Measurements from ENCODE around the gene WNT9A. TPM values are rescaled to one million over a fixed set of nuclear protein-coding genes. Genes with fewer than 3 reads are reported as not detected.
A peak's percentile ranks its signal among the peaks of the same experiment; 100 is the strongest.

WNT9A gene
- total RNA-seq, 1 donor from 2014 or later = 2.7 TPM

DNA sequence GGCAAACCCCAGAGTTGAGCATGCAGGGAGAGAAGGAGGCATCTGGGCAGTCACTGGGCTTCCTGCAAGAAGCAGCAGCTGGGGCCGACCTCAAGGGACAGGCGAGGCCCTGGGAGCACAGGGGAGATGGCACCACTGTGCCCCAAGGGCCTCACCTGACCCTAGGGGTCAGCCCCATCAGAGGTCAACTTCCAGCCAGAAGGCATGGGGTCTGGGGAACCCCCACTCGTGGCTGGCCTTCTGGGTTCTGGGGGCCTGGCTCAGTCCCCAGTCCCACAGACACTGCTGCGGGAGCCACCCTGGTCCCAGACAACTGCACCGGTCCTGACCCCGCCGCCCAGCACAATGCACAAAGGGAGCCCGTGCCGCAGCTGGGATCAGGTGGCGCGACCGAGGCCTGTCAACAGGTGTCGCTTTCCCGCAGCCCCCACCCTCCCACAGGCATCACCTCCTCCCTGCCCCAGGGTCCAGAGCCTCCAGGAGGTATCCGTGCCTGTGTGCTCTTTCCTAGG, 6.2 kb downstream of the WNT9A start:
- peak; percentile 37 for DNase-seq (ENCODE audit: low spot score)

DNA sequence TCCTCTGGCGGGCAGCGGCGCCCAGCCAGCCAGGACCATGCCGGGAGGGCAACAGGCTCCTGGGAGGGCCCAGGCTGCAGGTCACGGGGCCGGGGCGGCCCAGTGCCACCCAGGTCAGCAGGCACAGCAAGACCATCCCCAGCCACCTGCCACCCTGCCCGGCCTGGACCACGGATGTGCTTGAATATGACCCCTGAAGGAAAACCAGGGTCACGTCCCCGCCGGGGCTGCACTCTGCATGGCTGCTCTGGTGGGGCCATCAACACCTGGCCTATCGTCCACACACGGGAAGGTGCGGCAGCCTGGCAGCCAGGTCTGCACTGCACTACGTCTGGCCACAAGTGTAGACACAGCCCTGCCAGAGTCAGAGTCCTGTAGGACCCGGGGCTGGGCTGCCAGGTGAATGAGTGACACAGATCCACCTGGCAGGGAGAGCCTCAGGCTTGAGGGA, 6.9 kb downstream of the WNT9A start:
- DNase-seq (ENCODE audit: low spot score) = peak; percentile 42

- DNase-seq (ENCODE audit: low spot score) = peak; percentile 41
Observed at GRCh38 chr1:227939791-227940771, 7.7 kb downstream of the WNT9A start.

DNA sequence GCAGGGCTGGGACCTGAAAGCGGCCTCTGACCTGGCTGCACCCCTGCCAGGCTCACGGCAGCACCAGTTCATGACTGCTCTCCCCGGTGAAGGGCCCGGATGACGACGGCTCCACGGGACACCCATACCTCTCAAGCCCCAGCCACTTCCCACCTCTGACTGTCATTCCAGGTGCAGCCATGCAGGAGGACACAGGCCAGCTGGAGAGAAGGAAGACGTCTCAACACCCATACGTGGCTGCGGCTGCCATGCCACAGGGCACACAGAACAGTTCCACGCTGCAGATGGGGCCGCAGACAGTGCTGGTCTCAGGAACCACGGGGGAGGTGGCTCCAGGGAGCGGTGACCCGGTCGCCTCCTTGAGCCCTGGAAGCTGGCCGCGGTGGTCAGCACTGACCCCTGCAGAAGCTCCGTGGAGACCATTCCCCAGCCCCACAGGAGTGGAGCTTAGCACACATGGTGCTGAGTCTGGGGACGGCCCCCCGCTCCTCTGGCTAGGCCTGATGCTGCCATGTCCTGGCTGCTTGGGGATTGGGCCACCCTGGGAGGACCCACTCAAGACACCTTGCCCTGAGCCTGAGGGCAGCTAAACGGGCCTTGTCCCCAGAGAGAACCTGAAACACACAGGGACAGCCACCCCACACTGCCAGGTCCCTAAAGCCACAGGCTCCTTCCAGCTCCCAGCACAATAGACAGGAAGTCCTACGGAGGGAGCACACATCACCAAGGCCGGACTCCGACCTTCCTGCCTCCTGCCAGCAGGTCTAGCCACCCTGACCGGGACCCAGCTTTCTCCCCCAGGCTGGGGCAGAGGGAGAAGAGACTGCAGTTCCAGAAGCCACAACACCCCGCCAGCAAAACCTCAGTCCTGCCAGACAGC, 8.6 kb downstream of the WNT9A start:
- DNase-seq (ENCODE audit: low spot score) = no peak

GRCh38 chr1:227938276-227938675, 9.5 kb downstream of the WNT9A start:
- DNase-seq (ENCODE audit: low spot score) = no peak

GRCh38 chr1:227937838-227938145, 9.9 kb downstream of the WNT9A start:
- DNase-seq (ENCODE audit: low spot score) = no peak

DNA sequence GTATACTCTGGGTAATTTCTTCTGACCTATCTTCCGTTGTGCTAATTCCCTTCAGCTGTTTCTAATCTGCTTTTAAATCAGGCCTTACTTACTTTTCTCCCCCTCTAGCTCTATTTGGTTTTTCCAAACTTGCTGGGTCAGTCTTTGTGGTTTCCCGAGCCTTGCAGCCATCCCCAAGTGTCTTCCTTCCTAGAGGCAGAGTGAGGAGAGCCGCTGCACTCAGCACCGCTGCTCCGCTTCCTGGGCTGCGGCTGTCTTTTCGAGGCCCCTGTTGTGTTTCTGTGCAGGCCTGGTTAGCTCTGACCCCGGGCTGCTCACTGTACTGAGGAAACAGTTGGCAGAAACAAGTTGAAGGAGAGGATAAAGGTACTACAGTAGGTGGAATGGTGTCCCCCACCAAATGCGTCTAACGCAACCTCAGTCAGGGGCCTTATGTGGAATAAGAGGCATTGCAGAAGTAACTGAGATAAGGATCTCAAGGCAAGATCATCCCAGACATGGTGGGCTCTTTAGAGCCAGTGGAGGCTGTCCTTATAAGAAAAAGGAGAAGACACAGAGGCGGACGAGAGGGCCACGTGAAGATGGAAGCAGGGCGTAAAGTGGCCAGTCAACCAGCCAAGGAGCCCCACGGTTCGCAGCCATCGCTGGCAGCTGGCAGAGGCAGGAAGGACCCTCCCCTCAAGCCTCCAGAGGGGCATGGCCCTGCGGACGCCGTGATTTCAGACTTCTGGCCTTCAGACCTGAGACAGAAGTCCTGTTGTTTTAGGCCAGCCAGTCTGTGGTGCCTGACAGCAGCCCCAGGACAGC, 10.5 kb downstream of the WNT9A start:
- DNase-seq (ENCODE audit: low spot score) = no peak

GRCh38 chr1:227935826-227936225, 11.9 kb downstream of the WNT9A start:
- no peak for DNase-seq (ENCODE audit: low spot score)

DNA sequence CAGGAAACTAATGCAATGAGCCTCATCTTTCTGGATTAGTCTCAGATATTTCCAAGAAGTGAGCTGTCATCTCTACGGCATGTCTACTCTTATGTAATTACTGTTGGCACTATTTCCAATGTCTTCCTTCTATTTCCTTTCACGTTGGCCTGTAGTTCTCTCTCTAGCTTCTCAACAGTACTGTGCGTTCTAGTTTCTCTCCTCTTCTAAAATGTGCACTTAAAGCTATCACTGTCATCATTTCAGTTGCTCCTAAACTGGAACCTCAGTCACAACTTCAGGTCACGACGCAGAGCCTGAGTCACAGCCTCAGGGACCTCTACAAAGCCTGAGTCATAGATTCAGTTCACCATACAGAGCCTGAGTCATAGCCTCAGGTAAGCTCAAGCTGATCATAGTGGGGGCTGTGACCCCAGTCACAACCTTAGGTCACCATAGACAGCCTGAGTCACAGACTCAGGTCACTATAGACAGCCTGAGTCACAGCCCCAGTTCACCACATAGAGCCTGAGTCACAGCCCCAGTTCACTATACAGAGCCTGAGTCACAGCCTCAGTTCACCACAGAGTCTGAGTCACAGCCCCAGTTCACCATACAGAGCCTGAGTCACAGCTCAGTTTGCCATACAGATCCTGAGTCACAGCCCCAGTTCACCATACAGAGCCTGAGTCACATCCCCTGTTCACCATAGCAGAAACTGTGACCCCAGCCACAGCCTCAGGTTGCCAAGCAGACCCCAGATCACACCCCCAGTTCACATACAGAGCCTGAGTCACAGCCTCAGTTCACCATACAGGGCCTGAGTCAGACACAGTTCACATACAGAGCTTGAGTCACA, 13.0 kb downstream of the WNT9A start:
- no peak for DNase-seq (ENCODE audit: low spot score)

DNA sequence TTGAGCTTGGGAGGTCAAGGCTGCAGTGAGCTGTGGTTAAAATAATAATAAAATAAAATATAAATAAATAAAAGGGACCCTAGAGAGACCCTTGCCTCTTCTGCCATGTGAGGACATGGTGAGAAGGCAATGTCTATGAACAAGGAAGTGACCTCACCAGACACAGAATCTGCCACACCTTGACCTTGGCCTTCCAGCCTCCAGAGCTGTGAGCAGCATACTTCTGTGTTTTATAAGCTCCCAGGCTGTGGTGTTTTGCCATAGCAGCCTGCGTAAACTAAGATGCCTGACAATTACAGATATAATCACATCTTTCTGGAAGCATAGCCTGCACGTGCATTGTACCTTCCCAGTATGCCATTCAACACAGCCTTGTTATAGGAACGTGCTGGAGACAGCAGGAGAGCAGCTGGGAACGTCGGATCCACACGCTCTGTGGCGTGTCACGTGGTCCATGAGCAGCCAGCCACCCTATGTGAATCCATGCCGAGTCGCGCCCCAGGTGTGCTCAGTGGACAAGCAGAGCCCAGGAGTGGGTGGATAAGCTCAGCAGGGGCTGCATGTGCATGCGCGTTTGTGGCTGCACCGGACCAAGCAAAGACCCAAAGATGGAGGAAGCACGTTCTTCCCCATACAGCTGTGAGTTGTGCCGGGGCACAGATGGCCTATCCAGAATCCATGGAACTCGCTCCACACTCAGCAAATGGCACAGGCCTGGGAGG, 17.8 kb downstream of the WNT9A start:
- no peak for DNase-seq (ENCODE audit: low spot score)

GRCh38 chr1:227928811-227929375, 18.8 kb downstream of the WNT9A start:
- DNase-seq (ENCODE audit: low spot score) = no peak

- no peak for DNase-seq (ENCODE audit: low spot score)
Observed at GRCh38 chr1:227927971-227928741, 19.6 kb downstream of the WNT9A start.

GRCh38 chr1:227926896-227927885, 20.5 kb downstream of the WNT9A start:
- no peak for DNase-seq (ENCODE audit: low spot score)

DNA sequence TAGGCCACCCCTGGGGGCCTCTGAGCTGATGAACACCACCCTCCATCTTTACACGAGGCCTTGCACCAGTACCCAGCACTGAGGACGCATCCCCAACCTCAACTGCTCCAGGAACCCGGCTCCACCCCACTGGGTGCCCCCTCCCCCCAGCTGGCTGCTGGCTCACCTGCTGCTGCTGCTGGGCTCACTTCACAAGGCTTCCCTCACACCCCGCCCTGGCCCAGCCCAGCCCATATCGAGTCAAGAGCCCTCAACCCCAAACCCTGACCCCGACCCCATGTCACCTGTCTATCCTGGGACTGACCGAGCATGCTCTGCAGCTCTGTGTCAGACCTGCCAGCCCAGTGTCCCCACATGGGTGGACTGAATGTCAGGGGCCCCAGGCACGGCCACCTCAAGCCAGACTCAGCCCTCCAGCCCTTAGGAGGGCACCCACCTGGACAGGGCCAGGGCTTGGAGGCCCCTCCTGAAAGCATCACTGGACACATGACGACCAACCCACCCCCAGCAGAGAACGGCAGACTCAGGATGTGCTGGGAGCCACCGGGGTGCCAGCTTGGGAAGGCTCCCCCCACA, 21.4 kb downstream of the WNT9A start:
- no peak for DNase-seq (ENCODE audit: low spot score)

GRCh38 chr1:227925582-227926198, 22.0 kb downstream of the WNT9A start:
- DNase-seq (ENCODE audit: low spot score) = no peak

DNA sequence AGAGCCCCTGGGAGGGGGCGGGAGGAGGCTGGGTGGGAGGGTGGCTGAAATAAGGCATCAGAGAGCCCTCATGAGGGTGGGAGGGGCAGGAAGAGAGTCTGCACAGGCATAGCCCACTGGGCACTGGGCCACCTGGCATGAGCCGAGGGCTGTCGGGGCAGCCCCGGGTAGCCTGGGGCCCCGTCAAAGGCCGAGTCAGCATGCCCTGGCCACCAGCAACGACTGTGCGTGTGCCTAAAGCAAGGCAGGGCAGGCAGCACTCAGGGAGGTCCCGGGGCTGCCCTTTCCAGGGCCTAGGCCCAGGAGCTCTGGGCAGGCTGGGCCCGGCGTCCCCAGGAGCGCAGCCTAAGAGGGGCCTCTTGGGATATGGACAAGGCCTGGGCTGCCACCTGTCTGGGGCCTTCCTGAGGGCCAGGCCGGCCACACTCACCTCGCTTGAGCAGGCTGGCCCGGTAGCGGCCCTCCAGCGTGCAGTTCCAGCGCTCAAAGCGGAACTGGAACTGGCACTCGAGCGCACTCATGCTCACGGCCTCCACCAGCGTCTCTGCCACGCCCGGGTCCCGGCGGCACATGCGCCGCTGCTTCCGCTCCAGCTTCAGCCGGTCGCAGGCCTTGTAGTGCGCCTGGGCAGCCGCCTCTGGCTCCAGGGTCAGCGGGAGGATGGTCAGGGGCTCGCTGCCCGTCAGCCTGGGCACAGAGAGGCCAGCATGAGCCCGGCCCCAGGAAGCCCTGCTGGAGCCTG, 22.7 kb downstream of the WNT9A start:
- DNase-seq (ENCODE audit: low spot score) = no peak

Data from ureter (tissue), 1 donor.